Activated T-cell treated with anti-CD3 and anti-CD28 coated beads for 48 hours (primary cell): ENCODE results near the gene MBNL3.

Experiments
- DNase-seq: peaks from one replicate; pipeline ENCODE4 v3.0.0-alpha.2; 2020; ENCODE audit warnings: low read depth

The MBNL3 gene, protein sequence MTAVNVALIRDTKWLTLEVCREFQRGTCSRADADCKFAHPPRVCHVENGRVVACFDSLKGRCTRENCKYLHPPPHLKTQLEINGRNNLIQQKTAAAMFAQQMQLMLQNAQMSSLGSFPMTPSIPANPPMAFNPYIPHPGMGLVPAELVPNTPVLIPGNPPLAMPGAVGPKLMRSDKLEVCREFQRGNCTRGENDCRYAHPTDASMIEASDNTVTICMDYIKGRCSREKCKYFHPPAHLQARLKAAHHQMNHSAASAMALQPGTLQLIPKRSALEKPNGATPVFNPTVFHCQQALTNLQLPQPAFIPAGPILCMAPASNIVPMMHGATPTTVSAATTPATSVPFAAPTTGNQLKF

DNA sequence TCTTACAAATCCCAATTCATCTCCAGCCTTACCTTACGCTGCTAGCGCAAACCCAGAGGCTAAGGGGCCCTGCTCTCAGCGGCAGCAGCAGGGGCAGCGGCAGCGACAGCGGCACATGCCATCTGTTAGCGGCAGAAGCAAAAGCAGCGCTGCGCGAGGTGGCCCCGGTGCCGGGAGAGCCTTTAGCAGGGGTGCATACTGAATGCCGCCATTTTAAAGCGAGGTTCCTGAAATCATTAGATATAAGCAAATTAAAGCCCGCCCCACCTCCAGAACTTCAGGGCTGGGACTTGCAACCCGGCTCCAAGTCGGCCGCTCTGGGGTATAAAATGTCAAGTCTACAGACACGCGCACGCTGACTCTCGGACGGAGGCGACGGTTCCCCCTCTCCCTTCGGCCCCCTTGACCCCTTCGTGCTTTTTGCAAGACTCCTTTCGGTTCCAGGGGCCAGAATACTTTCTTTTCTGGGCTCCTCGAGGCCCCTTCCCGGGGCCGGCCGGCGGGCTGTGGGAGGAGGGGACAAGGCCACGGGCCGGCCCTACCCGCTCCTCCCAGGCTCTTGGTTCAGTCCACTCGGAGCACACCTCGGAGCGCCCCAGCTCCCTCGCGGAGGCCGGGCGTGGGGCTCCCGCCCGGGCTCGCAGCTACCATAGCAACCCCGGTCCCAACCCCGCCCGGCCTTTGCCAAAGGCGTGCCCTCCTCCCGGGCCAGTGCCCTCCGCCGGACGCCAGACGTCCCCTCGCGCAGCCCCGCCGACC is at the start of gene MBNL3:
Gene MBNL3, minus strand, starts transcription at position 220 of the 759 bp plus-strand sequence. CDS start 49,427 bp downstream, outside the sequence.
- peak; percentile 35 for DNase-seq

DNA sequence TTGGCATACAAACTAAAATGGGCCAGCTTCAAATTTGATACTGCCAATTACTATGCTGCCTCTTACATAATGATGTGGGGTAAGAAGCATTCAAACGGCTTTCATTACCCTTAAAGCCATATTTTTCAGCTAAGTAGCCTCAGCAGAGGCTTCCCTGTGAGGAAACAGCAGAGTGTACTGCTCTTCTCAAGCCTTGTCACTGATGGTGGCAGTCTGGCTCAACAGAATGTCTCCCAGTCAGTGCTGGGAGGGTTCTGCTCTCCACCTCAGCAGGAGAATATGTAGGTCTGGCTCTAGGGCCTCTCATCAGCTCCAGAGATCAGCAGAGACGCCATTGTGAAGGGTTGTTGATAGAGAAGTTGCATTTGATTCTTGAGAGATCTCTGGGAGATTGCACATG is 44.6 kb upstream of the MBNL3 start:
- DNase-seq: no peak

DNA sequence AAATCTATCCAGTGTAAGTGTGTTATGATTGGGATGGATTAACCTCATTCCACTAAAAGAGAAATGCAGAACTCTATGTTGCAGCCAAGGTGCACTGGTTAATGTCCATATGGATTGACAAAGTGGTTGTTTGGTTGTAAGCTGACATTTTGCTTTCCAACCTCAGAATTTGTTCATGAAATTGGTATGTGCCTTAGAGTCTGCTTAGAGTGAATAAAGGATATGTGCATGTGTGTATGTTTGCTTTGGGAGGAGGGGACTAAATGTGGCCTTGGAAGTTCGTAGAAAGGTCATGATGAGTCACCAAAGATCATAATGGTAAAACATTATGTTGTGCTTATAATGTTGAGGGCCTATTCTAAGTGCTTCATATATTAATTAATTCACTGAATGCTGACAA is 44.1 kb upstream of the MBNL3 start:
- DNase-seq: no peak

DNA sequence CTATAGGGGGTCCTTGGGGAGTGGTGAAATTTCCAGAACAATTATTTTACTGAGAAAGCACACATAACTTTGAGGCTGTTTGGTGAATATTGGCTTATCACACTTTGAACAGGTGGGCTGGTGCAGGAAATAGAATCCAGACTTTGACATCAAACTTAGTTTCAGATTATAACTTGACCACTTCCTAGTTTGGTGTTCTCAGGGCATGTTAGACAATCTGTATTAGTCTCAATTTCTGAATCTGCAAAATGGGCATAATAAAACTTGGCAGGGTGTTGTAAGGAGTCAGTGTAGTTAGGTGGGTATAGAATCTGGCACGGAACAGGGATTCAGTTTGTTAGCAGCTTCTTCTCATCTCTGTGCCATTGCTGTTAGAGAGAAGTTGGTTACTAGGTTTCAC is 43.3 kb upstream of the MBNL3 start:
- DNase-seq: no peak

DNA sequence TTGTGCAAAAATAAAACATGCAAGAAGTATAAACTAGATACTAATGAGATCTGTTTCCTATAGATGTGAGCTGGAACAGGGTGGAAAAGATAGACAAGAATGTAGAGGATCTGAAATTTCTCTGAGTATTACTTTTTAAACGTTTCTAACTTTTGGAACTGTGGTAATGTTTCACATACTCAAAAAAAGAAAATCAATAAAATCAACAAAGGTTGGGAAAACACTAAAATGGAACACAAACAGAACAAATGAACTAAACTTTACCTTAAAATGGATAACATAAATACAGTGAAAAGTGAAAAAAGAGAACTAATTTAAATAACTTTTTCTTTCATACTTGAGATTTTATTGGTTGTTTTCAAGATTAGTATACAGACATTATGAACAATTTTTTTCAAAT is 32.0 kb upstream of the MBNL3 start:
- no peak for DNase-seq

DNA sequence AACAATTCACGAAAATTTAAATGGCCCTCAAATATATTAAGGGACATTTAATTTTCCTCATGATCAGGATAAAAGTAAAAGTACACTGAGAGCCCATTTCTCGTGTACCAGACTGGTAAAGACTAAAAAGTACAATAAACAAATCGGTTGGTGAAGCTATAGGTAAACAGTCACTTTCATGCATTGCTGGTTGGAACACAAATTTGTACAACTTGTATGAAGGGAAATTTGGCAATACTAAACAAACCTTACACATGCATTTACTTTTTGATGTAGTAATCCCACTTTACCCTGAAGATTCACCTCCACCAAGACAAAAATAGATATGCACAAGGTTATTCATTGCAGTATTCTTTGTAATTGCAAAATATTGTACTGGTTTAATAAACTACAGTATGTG is 31.4 kb upstream of the MBNL3 start:
- DNase-seq: no peak

DNA sequence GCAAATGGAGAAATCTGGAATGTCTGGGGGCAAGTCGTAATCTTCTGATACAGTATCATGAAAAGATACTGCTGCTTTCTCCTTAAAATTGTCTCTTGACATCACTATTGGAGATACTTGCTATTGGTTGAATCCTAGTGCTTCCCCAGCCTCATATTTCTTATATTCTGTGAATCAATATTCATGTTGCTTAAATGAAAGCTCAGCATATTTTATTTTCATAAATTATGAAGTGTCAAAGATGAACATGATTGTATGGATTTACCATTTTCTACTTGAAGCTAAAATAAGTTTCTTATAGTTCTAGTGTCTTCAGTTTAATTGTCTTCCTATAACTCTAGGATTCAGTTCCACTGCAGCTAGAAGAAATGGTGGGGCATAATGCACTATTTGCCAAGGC is 29.6 kb upstream of the MBNL3 start:
- DNase-seq: no peak

DNA sequence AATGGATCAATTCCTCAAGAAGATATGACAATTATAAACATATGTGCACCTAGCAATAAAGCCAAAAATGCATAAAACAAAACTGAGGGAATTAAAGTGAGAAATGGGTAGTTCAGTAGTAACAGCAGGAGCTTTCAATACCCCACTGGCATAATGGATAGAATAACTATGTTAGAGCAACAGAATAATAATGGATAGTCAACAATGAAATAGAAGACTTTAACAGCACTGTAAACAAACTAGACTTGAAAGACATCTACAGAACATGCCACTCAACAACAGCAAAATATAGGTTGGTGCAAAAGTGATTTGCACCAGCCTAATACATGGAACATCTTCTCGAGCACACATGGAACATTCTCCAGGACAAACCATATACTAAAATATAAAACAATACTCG is 20.0 kb upstream of the MBNL3 start:
- DNase-seq: no peak

DNA sequence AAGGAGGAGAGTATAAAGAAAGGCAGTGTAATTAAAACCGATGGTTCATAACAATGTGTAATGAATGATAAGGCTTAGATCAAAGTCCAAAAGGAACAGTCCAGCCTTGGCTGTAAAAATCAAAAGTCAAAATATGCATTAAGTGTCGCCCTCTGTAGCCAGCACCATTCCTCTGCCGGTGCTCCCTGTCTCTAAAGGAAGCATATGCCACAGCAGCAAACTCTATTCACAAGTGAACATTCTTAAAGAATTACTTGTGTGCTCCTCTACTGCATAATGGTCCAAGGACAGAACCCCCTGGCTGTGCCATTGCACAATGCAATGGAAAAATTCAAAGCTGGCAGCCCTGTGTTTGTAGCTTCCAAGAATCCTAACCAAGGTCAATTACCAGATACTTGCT is 16.3 kb upstream of the MBNL3 start:
- DNase-seq: no peak

DNA sequence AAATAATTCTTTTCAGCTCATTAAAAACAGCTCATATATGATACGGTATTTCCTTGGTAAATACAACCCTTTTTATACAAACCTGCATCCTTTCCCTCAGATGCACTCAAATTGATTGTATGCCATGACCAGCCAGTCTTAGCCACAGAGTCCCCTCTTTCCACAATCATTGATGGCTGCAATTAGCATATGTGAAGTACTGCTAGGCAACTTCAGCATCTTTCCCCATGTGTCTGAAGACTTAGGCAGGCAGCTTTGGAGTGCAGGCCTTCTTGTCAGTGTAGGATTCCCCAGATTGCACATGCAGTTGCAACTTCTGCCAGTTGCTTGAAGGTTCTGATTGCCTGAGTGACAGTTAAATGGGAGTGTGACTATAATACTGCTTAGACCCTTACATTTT is 15.6 kb upstream of the MBNL3 start:
- no peak for DNase-seq

DNA sequence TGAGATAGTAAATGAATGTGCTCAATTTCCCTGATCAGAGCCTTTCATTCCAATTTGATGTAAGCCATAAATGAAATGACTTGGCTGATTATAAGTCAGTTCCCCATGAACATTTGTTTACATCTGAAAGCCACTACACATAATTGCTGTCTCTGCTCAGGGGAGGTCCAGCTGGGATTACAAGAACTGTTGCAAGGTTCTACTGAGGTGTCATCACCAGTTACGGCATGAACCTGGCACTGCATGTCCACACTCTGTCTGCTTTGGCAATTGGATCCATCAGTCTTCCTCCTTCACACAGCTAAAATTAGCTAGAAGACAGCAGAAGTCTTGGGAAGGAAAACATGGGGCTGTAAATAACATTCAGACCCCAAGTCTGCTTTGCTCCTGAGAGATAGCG is 12.8 kb upstream of the MBNL3 start:
- DNase-seq: no peak

DNA sequence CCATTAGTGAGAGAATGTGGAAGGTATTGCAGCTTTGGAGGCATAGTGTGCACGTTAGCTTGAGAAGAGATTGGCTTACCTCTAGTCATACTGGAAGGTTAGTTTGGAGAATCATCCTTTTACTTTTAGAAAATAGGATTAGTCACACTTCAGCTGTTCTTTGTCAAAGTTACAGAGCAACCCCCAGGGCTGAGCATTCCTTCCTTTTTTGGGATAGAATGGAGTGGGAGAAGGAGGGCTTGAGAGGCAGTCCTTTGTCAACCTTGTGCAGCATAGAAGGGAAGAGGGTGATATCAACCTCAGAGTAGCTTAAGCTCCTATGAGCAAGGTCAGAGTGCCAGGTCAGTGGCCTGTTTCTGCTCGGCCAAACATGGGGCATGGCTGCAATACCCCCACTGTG is 8.6 kb upstream of the MBNL3 start:
- DNase-seq: no peak

DNA sequence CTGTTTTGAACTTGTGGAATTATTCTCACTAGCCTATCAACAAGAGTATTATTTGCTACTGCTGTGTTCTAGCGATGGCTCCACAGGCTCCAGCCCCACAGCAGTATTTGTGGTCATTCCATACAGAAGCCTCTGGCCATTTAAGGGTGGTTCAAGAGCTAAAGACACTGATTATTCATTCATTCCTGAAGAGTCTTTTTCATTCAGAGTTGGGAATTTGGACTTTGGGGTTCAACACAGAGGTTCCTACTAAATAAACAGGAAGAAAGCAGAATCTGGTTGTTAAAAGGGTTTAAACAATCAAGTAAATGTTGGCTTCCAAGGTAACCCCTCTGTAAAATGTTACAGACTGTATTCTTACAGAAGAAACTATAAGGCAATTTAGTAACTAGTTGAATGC is 4.3 kb upstream of the MBNL3 start:
- DNase-seq: no peak

DNA sequence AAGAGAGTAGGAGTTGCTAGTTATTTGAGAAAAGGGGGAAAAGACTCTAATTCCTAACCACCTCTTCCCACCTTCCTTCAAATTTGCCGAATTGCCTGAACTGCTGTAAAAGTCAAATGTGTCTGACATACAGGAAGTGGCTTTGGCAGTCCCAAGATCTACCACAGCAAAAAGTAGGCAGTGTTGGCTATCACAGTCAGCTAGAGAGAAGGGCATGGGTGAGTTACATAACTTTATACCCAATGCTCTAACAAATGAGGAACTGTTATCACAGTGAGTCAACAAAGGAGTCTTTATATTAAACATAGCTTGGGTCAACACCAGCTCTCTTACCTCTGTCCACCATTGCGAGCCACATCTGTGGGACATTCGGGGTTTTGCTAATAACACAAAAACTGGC is 2.4 kb upstream of the MBNL3 start:
- DNase-seq: no peak

DNA sequence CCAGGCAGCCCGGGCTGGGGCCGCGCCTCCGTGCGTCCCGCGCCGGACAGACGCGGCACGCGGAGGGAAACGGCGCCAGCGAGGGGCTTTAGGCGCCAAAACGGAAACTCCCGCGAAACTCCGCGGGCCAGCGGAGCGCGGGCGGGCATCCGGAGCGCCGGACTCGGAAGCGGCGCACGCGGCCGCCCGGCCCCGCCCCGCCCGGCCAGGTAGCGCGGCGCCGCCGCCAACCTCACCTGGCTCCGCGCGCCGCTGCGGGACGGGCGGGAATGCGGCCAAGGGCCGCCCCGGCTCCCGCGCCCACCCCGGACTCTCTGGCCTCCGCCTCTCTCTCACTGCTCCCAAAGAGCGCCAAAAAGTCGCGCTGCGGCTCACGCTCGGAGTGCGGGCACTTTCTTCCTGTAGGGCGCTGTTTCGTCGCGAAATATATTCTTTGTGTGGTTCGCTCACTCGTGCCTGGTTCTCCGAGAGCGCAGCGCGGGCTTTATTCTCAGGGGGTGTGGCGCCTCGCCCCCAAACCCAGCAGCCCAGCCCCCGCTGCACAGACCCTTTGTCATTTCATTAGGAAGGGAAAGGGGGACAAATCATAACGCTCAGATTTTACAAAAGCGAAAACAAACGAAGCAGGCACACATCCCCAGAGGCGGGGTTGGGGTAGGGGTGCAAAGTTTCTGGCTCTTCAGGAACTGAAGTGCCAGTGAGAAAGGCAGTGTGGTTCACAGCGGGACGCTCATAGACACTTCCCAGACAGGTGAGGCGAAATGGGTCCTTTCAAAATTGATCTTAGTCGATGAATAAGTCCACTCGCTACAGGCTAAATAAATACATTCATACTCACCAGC is 961 bp upstream of the MBNL3 start:
- peak; percentile 27 for DNase-seq

DNA sequence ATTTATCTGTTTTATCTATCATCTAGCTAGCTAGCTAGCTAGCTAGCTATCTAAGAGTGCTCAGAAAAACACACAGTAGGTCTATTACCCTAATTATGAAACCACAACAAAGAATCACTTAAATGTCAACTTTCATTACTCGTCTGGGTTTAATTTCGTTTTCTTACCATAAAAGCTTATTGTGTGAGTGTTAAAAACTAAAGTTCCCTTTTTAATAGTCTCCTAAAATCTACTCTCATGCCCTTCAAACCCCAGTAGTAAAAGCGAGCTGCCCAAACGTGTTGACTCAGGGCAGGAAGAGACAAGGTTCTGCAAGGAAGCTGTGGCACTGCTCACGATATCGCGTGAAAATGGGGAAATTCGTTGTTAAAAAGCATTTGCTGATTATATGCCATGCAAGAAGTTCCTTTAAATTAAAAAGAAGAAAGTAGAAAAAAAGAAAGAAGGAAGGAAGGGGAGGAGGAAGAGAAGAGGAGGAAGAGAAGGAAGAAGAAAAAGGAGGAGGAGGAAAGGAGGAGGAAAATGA is 595 bp downstream of the MBNL3 start:
- no peak for DNase-seq

DNA sequence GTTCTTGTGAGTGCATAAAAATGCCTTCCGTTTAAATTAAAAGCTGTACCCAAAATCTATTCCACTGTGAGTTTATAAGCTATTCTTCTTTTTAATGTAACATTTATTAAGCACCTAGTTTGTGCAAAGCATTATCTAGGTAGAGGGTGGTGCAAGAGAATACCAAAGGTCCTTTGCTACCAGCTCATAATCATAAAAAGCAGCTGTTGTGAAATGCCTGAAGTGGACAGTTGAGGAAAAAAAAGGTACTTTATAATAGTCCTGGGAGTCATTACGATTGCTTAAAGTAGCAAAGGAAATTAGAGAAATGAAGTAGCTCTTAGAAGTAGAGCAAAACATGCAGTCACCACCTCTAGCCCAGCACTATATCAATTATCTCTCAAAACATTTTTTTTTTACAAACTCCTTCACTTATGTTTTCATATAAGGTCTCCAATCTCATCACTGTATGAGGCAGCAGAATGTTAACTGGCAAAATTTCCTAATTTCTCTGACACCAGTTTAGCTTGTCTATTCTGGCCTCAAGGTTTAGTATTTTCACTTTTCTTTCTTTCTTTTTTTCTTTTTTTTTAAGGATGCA is 2.1 kb downstream of the MBNL3 start:
- no peak for DNase-seq

DNA sequence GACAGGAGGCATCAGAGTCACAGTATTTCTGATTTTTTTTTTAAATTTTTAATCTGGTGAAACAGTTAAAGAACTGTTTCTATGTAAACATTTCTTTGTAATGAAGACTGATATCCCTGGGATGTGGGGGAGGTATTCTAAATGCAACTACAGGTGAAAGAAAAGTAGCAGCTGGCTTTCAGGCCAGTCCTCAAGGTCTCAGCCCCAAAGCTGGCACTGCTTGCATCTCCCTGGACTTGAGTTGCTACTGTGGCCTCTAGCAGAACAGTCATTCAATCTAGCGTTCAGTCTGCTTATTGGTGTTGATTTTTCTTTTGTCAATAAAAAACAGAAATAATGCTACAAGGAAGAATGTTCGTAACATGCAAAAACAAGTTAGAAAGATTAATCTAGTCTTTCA is 4.9 kb downstream of the MBNL3 start:
- DNase-seq: no peak

DNA sequence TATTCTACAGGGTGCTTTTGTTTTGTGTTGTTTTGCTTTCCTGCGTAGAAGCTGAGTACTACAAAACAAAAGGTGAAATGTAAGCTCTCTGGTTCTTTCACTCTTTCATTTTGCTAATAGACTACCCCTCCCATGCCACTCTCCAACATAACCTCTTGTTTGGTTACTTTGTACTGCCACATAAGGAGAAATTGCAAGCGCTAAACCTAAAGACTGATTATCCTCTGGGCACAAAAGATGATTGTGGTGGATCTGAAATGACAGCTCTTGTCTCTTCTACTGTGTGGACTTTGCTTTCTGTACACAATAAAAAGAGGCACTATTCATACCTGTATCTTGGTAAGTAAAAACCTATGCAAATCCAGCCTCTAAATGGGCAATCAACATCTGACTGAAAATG is 5.3 kb downstream of the MBNL3 start:
- no peak for DNase-seq

DNA sequence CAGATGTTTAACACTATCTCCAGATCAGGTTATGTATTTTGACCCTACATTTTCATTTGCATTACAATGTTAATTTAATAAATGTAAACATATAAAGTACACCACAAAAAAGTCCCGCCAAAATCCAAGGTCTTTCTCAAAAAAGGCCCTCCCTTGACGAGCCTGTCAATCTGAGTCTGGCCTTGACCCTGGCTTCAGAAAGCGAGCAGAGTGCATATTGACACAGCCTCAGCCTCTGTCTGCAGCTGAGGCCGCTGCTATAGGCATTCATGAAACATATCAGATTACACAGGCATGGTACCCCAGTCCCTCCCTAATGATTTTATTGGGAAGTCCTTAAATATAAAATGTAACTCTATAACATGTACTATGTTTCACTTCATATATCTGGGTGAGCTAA is 6.2 kb downstream of the MBNL3 start:
- DNase-seq: no peak

DNA sequence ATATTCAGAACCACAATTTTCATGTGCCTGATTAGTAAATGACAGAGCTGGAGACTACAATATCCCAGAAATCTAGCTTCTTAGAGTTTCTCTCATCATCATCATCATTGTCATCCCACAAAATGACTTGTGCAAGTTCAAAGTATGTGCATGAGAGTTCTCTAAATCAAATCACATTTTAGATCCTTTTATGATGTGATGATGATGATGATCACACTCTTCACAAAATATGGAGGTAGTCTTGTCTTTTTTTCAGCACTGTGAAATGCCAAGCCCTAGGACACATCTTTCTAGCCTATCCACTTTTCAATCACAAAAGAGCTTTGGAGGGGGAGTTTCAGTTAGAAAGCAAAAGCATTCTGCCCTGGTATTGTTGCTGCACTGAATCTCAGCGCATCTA is 7.4 kb downstream of the MBNL3 start:
- no peak for DNase-seq

DNA sequence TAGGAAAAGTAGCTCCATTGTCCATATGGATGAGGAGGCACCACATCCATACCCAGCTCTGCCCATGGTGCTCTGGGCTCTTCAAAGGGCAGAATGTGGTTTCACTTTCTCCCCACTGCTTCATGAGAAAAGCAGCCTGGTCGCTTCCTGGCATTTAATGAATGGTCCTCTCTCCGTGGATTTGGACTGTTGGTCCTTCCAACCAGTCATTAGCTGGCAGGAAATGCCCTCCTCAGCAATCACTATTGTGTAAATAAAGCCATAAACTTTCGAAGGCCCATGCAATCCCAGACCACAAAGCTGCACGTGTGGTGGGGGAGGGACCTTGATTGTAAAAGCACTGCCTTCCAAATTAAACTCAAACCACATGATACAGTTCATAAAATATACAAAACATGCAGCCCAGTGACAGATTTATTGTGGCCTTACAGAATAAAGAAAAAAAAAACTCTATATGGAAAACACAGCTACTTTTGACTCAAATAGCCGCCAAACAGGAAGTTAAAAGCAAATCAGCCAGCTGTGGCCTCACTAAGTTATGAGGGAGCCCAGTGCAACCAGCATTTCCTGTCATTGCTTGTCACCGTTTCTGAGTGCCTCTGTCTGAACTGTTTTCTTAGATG is 8.1 kb downstream of the MBNL3 start:
- no peak for DNase-seq
